ENCODE results near the gene KDM1B. TPM values are rescaled to one million over a fixed set of nuclear protein-coding genes. Genes with fewer than 3 reads are reported as not detected.

KDM1B gene
- total RNA-seq, 4 donors from 2014 or later: 11.0 to 14.5 (median 12.7) TPM

DNA sequence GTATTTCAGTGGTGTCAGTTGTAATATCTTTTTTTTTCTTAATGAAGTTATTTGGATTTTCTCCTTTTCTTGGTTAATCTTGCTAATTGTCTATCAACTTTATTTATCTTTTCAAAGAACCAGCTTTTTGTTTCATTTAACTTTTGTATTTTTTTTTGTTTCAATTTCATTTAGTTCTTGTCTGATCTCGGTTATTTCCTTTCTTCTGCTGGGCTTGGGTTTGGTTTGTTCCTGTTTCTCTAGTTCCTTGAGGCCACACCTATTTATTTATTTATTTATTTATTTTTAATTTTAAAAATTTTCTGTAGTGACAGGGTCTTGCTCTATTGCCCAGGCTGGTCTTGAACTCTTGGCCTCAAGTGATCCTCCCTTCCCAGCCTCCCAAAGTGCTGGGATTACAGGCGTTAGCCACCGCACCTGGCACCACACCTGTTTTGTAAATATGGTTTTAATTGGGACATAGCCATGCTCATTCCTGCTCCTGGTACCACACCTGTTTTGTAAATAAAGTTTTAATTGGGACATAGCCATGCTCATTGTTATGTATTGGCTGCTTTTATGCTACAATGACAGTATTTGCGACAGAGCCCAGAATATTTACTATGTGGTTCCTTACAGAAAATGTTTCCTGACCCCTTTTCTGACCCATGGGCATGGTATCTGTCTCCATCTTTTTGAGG, 22.2 kb downstream of the KDM1B start:
- Histone ChIP-seq H3K4me1 (no peaks in the 10 kb centered on the region), H3K9me3 (no peaks in the 10 kb centered on the region), H3K27me3 (no peaks in the 10 kb centered on the region), H3K36me3 (peaks cover 0 to 33% of the 10 kb centered on the region in 2 donors), H3K4me3 (no peak overlapping the region), H3K27ac (no peak overlapping the region)
- TF ChIP-seq POLR2AphosphoS5 (IDR thresholded peaks at IDR 0.05): no peak
- TF ChIP-seq, protein P1, sequence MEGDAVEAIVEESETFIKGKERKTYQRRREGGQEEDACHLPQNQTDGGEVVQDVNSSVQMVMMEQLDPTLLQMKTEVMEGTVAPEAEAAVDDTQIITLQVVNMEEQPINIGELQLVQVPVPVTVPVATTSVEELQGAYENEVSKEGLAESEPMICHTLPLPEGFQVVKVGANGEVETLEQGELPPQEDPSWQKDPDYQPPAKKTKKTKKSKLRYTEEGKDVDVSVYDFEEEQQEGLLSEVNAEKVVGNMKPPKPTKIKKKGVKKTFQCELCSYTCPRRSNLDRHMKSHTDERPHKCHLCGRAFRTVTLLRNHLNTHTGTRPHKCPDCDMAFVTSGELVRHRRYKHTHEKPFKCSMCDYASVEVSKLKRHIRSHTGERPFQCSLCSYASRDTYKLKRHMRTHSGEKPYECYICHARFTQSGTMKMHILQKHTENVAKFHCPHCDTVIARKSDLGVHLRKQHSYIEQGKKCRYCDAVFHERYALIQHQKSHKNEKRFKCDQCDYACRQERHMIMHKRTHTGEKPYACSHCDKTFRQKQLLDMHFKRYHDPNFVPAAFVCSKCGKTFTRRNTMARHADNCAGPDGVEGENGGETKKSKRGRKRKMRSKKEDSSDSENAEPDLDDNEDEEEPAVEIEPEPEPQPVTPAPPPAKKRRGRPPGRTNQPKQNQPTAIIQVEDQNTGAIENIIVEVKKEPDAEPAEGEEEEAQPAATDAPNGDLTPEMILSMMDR (IDR thresholded peaks at IDR 0.05): no peak
- TF ChIP-seq EP300 (IDR thresholded peaks at IDR 0.05): no peak
- TF ChIP-seq POLR2A (IDR thresholded peaks at IDR 0.05): no peak
- WGBS, 2 donors (ENCODE audit: low coverage in 1 of 2): 93 to 100% methylated on average over 2 to 4 of the region's 4 CpGs
- no peak for ATAC-seq

DNA sequence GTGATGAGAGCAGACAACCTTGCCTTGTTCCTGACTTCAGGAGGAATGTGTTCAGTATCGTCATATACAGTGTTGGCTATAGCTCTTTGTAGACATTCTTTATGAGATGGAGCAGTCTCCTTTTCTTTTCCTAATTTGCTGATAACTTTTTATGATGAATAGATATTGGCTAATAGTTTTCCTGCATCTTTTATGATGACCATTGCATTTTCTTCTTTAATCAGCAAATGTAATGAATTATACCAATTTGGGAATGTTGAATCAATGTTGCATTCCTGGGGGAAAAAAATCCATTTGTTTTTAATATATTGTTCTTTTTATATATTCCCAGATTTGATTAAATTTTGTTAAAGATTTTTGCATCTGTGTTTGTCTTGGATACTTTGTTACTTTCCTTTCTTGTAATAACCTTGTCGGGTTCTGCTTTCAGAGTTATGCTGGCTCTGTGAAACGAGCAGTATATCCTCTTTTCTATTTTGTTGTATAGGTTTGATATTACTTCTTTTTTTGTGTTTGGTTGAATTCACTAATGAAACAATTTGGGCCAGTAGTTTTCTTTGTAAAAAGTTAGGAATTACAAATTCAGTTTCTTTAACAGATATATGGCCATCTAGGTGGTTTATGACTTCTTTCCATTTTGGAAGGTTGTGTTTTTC, 23.9 kb downstream of the KDM1B start:
- no peaks in the 10 kb centered on the region for H3K4me1 ChIP-seq
- 74 to 83% methylated on average over 3 of the region's 3 CpGs for WGBS, 2 donors (ENCODE audit: low coverage in 1 of 2)
- H3K9me3 ChIP-seq: no peaks in the 10 kb centered on the region
- TF ChIP-seq EP300 (IDR thresholded peaks at IDR 0.05) (no peak), POLR2AphosphoS5 (IDR thresholded peaks at IDR 0.05) (no peak), POLR2A (IDR thresholded peaks at IDR 0.05) (no peak)
- TF ChIP-seq, protein P1 (IDR thresholded peaks at IDR 0.05): no peak
- H3K4me3 ChIP-seq: no peak overlapping the region
- H3K27ac ChIP-seq: no peak overlapping the region
- no peaks in the 10 kb centered on the region for H3K27me3 ChIP-seq
- peaks cover 0 to 22% of the 10 kb centered on the region in 2 donors for H3K36me3 ChIP-seq
- ATAC-seq: no peak

DNA sequence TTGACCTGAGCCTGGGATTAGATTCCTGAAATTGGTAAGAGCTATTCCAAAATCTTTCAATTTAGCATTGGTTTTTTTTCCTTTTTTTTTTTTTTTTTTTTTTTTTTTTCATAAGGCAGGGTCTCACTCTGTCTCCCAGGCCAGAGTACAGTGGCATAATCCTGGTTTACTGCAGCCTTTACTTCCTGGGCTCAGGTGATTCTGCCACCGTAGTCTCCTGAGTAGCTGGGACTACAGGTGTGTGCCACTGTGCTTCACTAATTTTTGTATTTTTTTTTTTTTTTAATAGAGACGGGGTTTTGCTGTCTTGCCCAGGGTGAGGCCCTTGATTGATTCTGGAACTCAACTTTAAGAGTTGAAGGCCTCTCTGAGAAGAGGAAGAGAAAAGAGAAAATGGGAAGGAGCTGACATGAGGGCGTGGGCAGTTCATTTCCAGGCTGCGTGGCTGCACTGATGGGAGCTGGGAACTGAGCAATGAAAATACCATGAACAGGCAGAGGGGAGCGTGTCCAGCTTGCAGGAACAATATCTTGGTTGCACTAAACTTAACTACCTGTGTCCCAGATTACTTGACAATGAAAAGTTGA, 24.6 kb downstream of the KDM1B start:
- ATAC-seq: no peak
- TF ChIP-seq EP300 (IDR thresholded peaks at IDR 0.05) (no peak), POLR2AphosphoS5 (IDR thresholded peaks at IDR 0.05) (no peak), POLR2A (IDR thresholded peaks at IDR 0.05) (no peak)
- TF ChIP-seq, protein P1 (IDR thresholded peaks at IDR 0.05): no peak
- peaks cover 0 to 14% of the 10 kb centered on the region in 2 donors for H3K36me3 ChIP-seq
- no peak overlapping the region for H3K4me3 ChIP-seq
- no peaks in the 10 kb centered on the region for H3K9me3 ChIP-seq
- H3K27ac ChIP-seq: no peak overlapping the region
- 80 to 90% methylated on average over 3 to 4 of the region's 5 CpGs for whole genome bisulfite sequencing, 2 donors (ENCODE audit: low coverage in 1 of 2)
- H3K27me3 ChIP-seq: no peaks in the 10 kb centered on the region
- no peaks in the 10 kb centered on the region for H3K4me1 ChIP-seq

DNA sequence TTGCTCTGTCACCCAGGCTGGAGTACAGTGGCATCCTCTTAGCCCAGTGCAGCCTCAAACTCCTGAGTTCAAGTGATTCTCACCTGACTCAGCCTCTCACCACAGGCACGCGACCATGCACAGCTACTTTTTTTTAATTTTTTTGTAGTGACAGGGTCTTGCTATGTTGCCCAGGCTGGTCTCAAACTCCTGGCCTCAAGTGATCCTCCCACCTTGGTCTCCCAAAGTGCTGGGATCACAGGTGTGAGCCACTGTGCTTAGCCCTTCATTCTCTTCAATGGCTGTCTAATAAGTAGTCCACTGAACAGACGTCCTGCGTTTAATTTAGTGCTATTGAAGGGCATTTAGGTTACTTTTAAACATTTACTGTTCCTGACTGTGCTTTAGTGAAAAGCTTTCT, 27.3 kb downstream of the KDM1B start:
- ATAC-seq: no peak
- H3K4me1 ChIP-seq: no peaks in the 10 kb centered on the region
- H3K27ac ChIP-seq: no peak overlapping the region
- no peak for TF ChIP-seq POLR2A (IDR thresholded peaks at IDR 0.05)
- TF ChIP-seq, protein P1 (IDR thresholded peaks at IDR 0.05): no peak
- TF ChIP-seq EP300 (IDR thresholded peaks at IDR 0.05): no peak
- no peak for TF ChIP-seq POLR2AphosphoS5 (IDR thresholded peaks at IDR 0.05)
- H3K36me3 ChIP-seq: peaks cover 0 to 11% of the 10 kb centered on the region in 2 donors
- no peaks in the 10 kb centered on the region for H3K27me3 ChIP-seq
- no peaks in the 10 kb centered on the region for H3K9me3 ChIP-seq
- WGBS, 2 donors (ENCODE audit: low coverage in 1 of 2): 67 to 70% methylated on average over 4 of the region's 4 CpGs
- H3K4me3 ChIP-seq: no peak overlapping the region

Measured in gastroesophageal sphincter (tissue), 4 donors.